Stomach smooth muscle (tissue), 2 donors: ENCODE data around the gene FANCC.

Experiments
- H3K27ac ChIP-seq: one replicate; pipeline ENCODE4 v1.7.0; 2013; ENCODE audit warnings: mild to moderate bottlenecking, low read length, inconsistent platforms
- H3K27me3 ChIP-seq, 2 donors: one replicate each; pipeline ENCODE4 v1.7.0; 2013; ENCODE audit warnings: low read length in 2 of 2; ENCODE audit not compliant: insufficient read depth in 2 of 2, control insufficient read depth in 1 of 2
- H3K36me3 ChIP-seq, 2 donors: one replicate each; pipeline ENCODE4 v1.7.0; 2013; ENCODE audit warnings: low read length in 2 of 2; ENCODE audit not compliant: control insufficient read depth in 2 of 2, insufficient read depth in 2 of 2
- H3K4me1 ChIP-seq: one replicate; pipeline ENCODE4 v1.7.0; 2013; ENCODE audit warnings: low read length; ENCODE audit not compliant: control insufficient read depth, insufficient read depth
- H3K4me3 ChIP-seq, 2 donors: one replicate each; pipeline ENCODE4 v1.7.0; 2013; ENCODE audit warnings: low read length in 2 of 2
- H3K9ac ChIP-seq, 2 donors: one replicate each; pipeline ENCODE4 v1.7.0; 2013; ENCODE audit warnings: low read length in 2 of 2, mild to moderate bottlenecking in 1 of 2
- H3K9me3 ChIP-seq, 2 donors: one replicate each; pipeline ENCODE4 v1.7.0; 2013; ENCODE audit warnings: low read length in 2 of 2; ENCODE audit not compliant: control insufficient read depth in 2 of 2
- donor health status: healthy.
- donor health status: Pancreatic carcinoma.

Gene FANCC

GRCh38 chr9:95188459-95188858, 129.1 kb downstream of the FANCC start:
- Histone ChIP-seq H3K4me3 (no peak overlapping the region), H3K36me3 (no peaks in the 10 kb centered on the region), H3K4me1 (peaks cover 34% of the 10 kb centered on the region), H3K27me3 (no peaks in the 10 kb centered on the region), H3K9ac (no peak overlapping the region), H3K9me3 (no peaks in the 10 kb centered on the region), H3K27ac (peak overlapping the region; percentile 11)

GRCh38 chr9:95185956-95186355, 131.6 kb downstream of the FANCC start:
- Histone ChIP-seq H3K4me3 (no peak overlapping the region), H3K9ac (no peak overlapping the region), H3K27me3 (no peaks in the 10 kb centered on the region), H3K36me3 (no peaks in the 10 kb centered on the region), H3K9me3 (no peaks in the 10 kb centered on the region), H3K27ac (no peak overlapping the region), H3K4me1 (peaks cover 34% of the 10 kb centered on the region)

GRCh38 chr9:95182854-95183563, 134.5 kb downstream of the FANCC start:
- no peak overlapping the region for H3K27ac ChIP-seq
- H3K27me3 ChIP-seq, result no peaks in the 10 kb centered on the region
- H3K4me3 ChIP-seq, result no peak overlapping the region
- H3K36me3 ChIP-seq, result no peaks in the 10 kb centered on the region
- no peak overlapping the region for H3K9ac ChIP-seq
- no peaks in the 10 kb centered on the region for H3K9me3 ChIP-seq
- peaks cover 9% of the 10 kb centered on the region for H3K4me1 ChIP-seq

DNA sequence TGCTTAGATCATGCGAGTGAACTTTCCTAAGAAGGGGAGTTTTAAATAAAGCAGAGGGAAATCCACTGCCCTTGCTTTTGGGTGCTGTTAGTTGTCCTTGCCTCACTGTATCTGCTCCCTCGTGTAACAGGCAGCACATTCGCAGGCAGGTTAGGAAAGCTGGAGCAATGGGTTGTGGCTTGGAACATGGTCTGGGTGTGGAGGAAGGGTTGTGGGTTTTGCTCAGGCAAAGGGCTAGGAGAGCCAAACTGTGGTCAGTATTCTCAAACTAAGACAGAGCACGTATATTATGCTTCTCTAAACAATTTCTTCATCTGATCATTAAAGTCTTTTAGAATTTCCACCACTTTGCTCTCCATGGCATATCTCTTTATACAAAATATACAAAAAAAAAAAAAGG, 135.7 kb downstream of the FANCC start:
- Histone ChIP-seq H3K27me3 (no peaks in the 10 kb centered on the region), H3K9ac (no peak overlapping the region), H3K9me3 (no peaks in the 10 kb centered on the region), H3K4me1 (peaks cover 7% of the 10 kb centered on the region), H3K27ac (no peak overlapping the region), H3K4me3 (no peak overlapping the region), H3K36me3 (no peaks in the 10 kb centered on the region)

GRCh38 chr9:95181226-95181818, 136.2 kb downstream of the FANCC start:
- H3K27ac ChIP-seq, result no peak overlapping the region
- no peak overlapping the region for H3K4me3 ChIP-seq
- peaks cover 8% of the 10 kb centered on the region for H3K4me1 ChIP-seq
- no peaks in the 10 kb centered on the region for H3K27me3 ChIP-seq
- no peak overlapping the region for H3K9ac ChIP-seq
- H3K9me3 ChIP-seq, result no peaks in the 10 kb centered on the region
- no peaks in the 10 kb centered on the region for H3K36me3 ChIP-seq

DNA sequence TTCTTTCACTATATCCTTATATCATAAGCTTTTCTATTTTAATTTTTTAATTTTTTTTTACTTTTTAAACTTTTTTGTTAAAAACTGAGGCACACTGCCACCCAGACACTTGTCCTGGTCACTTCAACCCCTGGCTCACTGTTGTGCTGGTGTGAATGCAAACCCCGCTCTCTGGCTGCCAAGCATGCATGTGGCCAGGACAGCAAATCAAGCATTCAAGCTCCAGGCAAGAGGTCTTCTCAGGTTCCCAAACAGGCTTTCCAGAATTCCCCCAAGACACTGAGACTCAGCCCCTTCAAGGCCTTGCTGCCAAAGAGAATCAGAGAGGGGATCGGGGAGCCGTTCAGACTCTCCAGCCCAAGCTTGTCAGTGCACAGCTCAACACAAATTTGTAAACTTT, 139.9 kb downstream of the FANCC start:
- H3K9ac ChIP-seq, result no peak overlapping the region
- no peaks in the 10 kb centered on the region for H3K36me3 ChIP-seq
- H3K4me1 ChIP-seq, result peaks cover 7% of the 10 kb centered on the region
- no peaks in the 10 kb centered on the region for H3K9me3 ChIP-seq
- no peaks in the 10 kb centered on the region for H3K27me3 ChIP-seq
- H3K27ac ChIP-seq, result no peak overlapping the region
- no peak overlapping the region for H3K4me3 ChIP-seq

DNA sequence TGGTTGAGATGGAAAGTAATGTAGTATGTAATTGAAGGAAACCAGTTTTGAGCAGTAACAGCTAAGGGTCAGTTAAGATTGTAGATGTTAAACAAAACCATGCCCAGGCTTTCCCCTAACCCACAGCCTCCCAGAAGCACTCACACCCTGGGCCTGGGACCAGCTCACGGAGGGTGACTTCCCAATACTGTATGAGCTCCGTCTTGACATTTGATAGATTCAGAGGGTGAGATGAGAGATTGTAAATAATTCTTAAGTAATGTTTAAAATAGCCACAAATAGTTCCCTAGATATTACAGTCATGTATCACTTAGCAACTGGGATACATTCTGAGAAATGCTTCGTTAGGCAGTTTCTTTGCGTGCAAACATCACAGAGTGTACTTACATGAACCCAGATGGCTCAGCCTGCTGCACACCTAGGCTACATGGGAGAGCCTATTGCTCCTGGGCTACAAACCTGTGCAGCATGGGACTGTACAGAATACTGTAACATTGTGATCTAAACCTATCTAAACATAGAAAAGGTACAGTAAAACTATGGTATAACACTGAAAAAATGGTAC, 140.7 kb downstream of the FANCC start:
- Histone ChIP-seq H3K4me3 (no peak overlapping the region), H3K4me1 (peaks cover 7% of the 10 kb centered on the region), H3K27ac (peak overlapping the region; percentile 50), H3K27me3 (no peaks in the 10 kb centered on the region), H3K36me3 (no peaks in the 10 kb centered on the region), H3K9me3 (no peaks in the 10 kb centered on the region), H3K9ac (no peak overlapping the region)

DNA sequence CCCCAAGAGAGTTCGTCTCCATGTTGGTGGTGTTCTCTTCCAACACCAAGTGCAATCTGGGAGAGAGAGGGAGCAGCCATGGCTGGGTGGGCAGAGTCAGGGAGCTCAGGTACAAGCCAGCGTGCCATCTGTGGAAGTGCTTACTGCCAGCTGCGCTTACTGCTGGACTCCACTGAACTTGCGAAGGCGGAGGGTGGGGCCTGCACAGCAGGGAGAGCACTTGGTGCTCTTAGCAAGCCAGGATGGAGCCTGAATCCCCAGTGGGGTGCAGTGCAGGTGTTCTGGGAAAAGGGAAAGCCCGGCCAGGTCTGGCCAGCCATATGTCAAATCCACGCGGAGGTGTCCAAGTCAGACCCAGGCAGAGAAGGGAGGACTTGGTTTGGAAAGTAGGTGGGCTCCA, 142.0 kb downstream of the FANCC start:
- Histone ChIP-seq H3K27me3 (no peaks in the 10 kb centered on the region), H3K27ac (peak overlapping the region; percentile 6)

GRCh38 chr9:95174038-95174437, 143.5 kb downstream of the FANCC start:
- H3K9me3 ChIP-seq, result no peaks in the 10 kb centered on the region
- H3K27me3 ChIP-seq, result no peaks in the 10 kb centered on the region
- H3K36me3 ChIP-seq, result no peaks in the 10 kb centered on the region
- H3K9ac ChIP-seq, result no peak overlapping the region
- peaks cover 11% of the 10 kb centered on the region for H3K4me1 ChIP-seq
- no peak overlapping the region for H3K27ac ChIP-seq
- no peak overlapping the region for H3K4me3 ChIP-seq

More for the DNA sequence above, 142.0 kb downstream of the FANCC start:
- Histone ChIP-seq H3K9me3 (no peaks in the 10 kb centered on the region), H3K9ac (no peak overlapping the region), H3K36me3 (no peaks in the 10 kb centered on the region), H3K4me3 (no peak overlapping the region), H3K4me1 (peaks cover 9% of the 10 kb centered on the region)

DNA sequence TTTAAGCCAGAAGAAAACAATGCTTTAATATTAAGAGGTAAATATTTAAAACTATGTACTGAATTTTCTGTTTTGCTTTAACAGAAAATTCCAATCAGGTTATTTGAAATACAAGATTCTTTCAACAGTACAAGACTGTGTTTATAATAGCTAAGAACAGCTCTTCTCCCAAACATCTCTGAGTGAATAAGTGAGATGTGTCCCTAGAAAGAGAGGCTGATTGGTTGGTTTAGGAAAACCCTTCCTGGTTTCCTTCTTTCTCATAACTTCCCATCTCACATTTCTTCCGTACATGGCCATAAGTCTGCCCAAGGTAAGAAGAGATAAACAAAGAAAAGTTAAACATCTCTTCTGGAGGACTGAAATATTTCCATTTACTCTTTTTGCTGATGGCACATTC, 145.9 kb downstream of the FANCC start:
- H3K27ac ChIP-seq, result no peak overlapping the region

DNA sequence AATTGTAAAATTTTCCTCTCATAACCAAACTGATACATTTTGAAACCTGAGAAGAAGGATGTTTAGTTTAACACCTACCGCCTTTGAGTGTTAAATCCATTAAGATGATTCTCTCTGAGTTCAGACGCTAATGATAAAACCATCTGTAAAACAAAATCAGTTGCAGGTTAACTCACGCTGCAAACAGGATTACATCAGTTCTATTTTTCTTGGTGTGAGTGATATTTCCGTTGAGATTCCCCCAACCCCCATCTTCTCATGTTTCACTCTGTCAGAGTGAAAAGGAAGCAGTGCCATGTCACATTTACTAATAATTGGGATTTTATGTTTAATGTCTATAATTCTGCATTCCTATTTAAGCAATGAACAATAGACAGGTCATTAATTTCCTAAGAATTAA, 146.5 kb downstream of the FANCC start:
- Histone ChIP-seq H3K9ac (no peak overlapping the region), H3K9me3 (no peaks in the 10 kb centered on the region), H3K4me3 (no peak overlapping the region), H3K4me1 (peaks cover 7% of the 10 kb centered on the region), H3K27me3 (no peaks in the 10 kb centered on the region), H3K36me3 (no peaks in the 10 kb centered on the region), H3K27ac (no peak overlapping the region)

More for the DNA sequence above, 145.9 kb downstream of the FANCC start:
- no peaks in the 10 kb centered on the region for H3K27me3 ChIP-seq
- H3K4me3 ChIP-seq, result no peak overlapping the region
- H3K36me3 ChIP-seq, result no peaks in the 10 kb centered on the region
- H3K4me1 ChIP-seq, result peaks cover 7% of the 10 kb centered on the region
- no peak overlapping the region for H3K9ac ChIP-seq
- no peaks in the 10 kb centered on the region for H3K9me3 ChIP-seq
